Spleen (tissue), 7 donors: ENCODE data around the gene SETSIP.

Source experiments
- CTCF ChIP-seq, 11 experiments: fragments of 200-600 bp in 7 of 11; fragments of 450-650 bp in 4 of 11; sonication (generic) in 4 of 11; IDR thresholded peaks in 8 of 11; conservative IDR thresholded peaks in 3 of 11; 1 replicate in 7 of 11; 2 replicates in 4 of 11; pipeline versions ENCODE4 v1.4.0 to v1.8.0; 2016 to 2021; ENCODE audit warnings: antibody characterized with exemption in 11 of 11, inconsistent platforms in 4 of 11, mild to moderate bottlenecking in 1 of 11
- POLR2A ChIP-seq, 3 donors: fragments of 450-650 bp; IDR thresholded peaks; one replicate each; pipeline ENCODE4 v1.5.1; 2017; ENCODE audit warnings: antibody characterized with exemption in 3 of 3, mild to moderate bottlenecking in 1 of 3
- donor health status: DM: no; HTN: no; CAD: no; lungs with moderate emphysema.
- donor health status: DM: no; HTN: no; CAD: no.
- donor health status: DM: no; HTN: no; CAD: no.

- no peak for TF ChIP-seq CTCF (IDR thresholded peaks at IDR 0.05 in 8 of 11, conservative IDR thresholded peaks at IDR 0.05 in 3 of 11)
- TF ChIP-seq POLR2A (IDR thresholded peaks at IDR 0.05) = no peak
Observed at GRCh38 chr1:92123868-92124267, 48.7 kb upstream of the SETSIP start.
